Measurements from ENCODE around the gene HIBCH.
"Not testable (repeated sequence)": the region's sequence is repeated elsewhere in the genome, so short reads cannot be mapped to it uniquely, and the experiment has no call there.

Gene HIBCH

GRCh38 chr2:190342611-190343010, 23.0 kb upstream of the HIBCH start:
- DNase-seq: no peak

DNA sequence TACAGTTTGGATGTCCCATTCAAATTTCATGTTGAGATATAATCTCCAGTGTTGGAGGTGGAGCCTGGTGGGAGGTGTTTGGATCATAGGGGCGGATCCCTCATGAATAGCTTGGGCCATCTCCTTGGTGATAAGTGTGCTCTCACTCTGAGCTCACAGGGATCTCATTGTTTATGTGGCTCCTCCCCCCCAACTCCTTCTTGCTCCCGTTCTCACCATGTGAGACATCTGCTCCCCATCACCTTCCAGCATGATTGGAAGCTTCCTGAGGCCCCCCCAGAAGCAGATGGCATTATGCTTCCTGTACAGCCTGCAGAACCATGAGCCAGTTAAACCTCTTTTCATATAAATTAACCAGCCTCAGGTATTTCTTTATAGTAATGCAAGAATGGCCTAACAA, 20.7 kb upstream of the HIBCH start:
- DNase-seq: no peak

GRCh38 chr2:190339394-190339793, 19.8 kb upstream of the HIBCH start:
- no peak for DNase-seq

- DNase-seq: no peak
Measured at GRCh38 chr2:190338453-190338852, 18.8 kb upstream of the HIBCH start.

- no peak for DNase-seq
Measured at GRCh38 chr2:190336420-190336819, 16.8 kb upstream of the HIBCH start.

- not testable (repeated sequence) for DNase-seq
Measured at GRCh38 chr2:190335584-190335983, 16.0 kb upstream of the HIBCH start.

GRCh38 chr2:190335225-190335559, 15.6 kb upstream of the HIBCH start:
- no peak for DNase-seq

GRCh38 chr2:190334479-190335224, 15.0 kb upstream of the HIBCH start:
- no peak for DNase-seq

DNA sequence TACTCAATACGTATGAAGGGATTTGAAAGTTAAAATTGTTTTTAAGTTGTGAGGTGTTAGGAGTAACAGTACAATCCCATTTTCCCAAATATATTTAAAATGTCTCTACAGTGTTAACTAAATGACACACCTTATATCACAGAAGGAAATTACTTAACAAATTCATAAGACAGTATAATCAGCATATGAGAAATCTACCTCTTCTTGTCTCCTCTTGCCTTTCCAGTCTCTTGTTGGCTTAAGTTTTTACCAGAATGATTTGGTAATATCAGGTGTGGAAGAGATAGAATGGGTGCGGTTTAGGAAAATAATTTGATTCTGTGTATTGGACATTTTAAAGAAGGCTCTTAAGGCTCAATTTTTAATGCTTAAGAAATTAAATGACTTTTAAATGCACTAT, 14.3 kb upstream of the HIBCH start:
- DNase-seq: no peak

DNA sequence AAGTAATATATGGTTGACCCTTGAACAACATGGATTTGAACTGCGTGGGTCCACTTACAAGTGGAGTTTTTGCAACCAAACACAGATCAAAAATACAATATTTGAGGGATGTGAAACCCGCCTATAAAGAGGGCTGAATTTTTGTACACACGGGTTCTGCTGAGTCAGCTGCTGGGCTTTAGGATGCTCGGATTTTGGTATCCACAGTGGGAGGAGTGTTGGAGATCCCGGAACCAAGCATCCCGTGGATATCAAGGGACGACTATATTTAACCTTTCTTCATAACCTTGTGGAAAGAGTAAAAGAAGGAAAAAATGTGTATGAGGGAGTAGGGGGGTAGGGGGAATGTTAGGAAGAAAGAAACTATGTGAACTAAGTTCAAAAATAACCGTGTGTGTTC, 13.8 kb upstream of the HIBCH start:
- DNase-seq: no peak

DNA sequence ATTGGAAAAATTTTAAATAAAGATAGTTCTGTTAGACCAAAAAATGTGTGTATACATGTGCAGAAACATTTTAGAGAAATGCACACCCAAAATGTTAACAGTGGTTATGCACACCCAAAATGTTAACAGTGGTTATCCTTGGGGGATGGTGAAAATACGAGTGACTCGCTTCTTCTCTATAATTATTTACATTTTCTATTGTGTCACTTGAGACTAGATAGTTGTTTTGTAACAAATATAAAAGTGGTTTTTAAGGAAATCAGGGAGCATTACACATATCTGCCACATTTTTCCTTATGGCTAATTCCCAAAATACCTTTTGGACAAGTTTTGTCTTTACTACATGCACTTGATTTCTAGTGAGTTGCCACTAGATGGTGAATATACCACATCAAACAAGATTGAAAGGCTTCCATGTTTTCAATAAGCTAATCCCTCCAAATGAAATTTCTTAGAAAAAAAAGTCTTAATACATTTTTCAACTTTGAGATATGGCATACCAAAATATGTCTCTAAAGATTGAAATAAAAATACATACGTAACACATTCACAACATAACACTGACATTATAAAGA, 9.0 kb upstream of the HIBCH start:
- no peak for DNase-seq

DNA sequence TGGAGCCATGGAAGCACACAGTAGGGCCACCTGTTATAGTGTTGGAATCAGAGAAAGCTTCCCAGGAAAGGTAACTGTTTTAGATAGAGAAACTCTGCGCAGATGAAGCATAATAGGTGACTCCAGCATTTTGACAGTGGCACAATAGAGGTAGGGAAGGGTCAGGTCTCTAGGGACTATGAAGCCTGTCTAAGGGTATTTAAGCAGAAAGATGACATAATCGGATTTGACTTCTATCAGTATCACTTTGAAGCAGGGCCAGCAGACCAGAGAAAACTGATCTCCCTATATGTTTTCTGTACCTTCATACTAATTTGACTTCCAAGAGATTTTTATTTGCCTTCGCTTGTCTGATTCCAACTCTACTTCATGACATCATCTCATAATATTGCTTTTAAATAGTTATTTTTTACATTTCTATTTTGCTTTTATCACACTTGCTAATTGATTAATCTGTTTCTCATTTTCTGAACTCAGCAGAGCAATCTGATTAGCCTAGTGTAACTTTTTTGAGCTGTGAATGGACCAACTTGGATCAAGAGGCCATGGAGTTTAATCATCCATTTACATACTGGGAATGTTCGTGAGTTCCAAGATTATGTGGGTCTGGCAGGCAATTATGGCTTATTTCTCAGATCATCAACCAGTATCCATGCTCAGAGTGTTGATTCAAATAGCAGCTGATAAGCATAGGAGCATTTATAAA, 8.4 kb upstream of the HIBCH start:
- DNase-seq: no peak

DNA sequence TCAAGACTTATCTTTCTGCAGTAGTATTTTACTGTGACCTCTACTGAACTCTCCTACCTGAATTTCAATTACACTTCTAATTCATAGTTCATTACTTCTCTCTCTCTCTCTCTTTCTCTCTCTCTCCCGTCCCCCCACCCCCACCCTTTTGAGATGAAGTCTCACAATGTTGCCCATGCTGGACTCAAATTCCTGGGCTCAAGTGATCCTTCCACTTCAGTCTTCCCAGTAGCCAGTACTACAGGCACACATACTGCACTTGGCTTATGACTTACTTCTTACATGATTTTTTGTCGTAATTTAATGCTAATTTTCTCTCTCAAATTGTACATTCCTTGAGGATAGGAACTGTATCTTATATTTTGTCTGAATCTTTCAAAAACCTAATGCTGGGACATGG, 6.0 kb upstream of the HIBCH start:
- DNase-seq: no peak

GRCh38 chr2:190323406-190323805, 3.8 kb upstream of the HIBCH start:
- DNase-seq: no peak

- no peak for DNase-seq
Measured at GRCh38 chr2:190320696-190321095, 1.1 kb upstream of the HIBCH start.

DNA sequence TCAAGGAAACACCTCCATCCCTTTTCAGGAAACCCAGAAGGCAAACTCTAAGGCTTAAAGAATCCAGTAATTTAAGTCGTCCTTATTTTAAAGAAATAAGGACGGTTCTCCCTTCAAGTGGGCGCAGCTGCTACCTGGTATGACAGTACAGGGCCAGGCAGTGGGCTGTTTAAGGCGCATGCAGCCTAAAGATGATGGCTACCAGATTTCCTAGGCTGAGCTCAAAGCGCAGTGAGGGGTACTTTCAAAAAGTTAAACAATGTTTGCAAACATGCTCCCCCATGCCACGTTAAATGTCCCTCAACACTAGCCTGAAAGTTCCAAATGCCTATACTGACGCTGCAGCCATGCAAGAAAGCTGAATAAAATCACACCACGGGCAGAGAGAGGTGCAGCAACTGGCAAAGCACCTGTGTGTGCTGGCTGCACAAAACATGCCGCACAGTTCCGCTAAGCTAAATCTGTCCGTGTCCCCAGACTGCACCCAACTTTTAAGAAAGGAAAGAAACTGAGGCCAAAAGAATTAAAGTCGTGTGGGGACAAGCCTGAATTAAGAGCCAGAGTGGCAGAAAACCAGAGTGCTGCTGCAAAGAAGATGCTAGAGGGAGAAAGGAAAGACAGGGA, 583 bp downstream of the HIBCH start:
- DNase-seq: no peak

DNA sequence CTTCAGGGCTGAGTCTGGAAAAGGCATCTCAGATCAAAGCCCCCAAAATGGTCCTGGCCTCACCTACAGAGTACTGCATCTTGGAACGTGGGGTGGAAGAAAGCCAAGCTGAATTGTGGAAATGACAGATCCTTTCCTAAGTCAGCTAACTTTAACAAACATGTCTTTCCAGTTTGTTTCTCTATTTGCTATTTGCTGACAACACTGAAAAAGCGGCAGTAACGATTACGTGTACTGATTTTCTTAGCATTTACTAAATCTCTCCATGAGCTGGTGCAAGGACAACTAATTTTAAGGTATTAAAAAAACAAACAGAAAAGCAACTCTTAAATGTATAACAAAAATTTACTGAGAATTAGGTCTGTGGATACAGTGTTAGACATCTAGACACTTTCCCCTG, 1.1 kb downstream of the HIBCH start:
- no peak for DNase-seq

DNA sequence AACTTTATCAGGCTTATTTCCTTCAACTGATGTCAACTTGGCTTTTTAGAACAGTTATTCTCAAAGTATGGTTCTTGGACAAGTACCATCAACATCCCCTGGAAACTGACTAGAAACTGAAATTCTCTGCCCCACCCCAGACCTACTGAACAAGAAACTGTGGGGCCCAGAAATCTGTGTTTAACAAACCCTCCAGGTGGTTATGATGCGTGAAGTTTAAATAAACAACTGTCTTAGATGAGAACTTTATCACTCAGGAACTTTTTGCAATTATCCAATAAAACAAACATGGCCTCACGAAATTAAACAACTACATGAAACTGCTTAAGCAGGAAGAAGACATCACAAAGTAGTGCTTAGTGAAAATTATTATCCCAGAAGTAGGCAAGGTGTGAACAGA, 4.4 kb downstream of the HIBCH start:
- no peak for DNase-seq

GRCh38 chr2:190313880-190314279, 5.7 kb downstream of the HIBCH start:
- DNase-seq: no peak

DNA sequence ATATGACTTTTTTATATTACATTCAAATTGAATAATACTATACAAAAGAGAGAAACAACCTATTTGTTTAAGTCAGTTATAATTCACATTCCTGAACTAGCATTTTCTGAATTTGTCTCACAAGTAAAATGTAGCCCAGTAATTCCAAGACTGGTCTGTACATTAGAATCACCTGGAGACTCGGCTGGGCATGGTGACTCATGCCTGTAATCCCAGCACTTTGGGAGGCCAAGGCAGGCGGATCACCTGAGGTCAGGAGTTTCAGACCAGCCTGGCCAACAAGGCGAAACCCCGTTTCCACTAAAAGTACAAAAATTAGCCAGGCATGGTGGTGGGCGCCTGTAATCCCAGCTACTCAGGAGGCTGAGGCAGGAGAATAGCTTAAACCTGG, 7.0 kb downstream of the HIBCH start:
- DNase-seq: not testable (repeated sequence)

DNA sequence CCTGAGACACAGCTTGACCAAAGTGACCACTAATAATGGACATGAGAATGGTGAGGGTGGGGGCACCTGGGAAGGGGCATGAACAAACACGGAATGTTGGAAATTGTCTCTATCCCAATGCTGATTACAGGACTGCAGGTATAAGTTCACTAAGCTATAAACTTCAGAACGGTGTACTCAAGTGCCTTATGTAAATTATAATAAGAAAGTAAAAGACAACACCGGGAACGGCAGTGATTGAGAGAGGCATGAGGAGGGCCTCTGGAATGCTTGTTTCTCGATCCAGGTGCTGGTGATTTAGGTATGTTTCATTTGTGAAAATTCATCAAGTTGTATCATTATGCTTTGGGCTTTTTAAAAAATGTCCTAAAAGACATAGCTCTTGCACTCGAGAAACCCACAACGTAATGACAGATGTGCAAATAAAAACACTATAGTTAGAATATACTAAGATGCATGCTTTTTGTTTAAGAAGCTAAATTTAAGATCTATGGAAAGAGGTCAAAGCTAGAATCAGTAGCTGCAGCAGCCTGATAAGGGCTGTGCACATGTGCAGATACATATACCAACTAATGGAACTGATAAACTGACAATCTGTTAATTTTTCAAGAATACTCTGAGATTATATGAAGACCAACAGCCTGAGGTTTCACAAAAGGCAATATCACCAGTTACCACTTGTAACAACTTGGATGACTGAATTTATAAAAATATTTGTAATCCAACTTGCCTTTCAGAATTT, 7.6 kb downstream of the HIBCH start:
- no peak for DNase-seq

GRCh38 chr2:190308031-190308430, 11.6 kb downstream of the HIBCH start:
- no peak for DNase-seq

DNA sequence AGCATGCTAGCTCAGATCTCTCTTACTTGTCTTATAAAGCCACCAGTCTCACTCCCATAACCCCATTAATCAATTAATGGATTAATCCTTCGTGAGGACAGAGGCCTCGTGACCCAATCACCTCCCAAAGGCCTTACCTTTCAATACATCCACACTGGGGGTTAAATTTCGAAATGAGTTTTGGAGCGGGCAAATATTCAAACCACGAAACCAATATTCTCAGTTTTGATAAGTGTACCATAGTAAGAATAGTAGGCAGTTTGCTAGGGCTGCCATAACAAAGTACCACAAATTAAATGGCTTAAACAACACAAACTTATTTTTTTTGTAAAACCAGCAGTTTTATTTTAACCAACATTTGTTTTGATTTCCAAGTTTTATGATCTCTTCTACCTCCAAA, 15.2 kb downstream of the HIBCH start:
- no peak for DNase-seq
